H1 (cell line): ENCODE measurements around the gene MCMBP.

Experiments used
- ASH2L ChIP-seq: fragments of 200-600, 300-600 bp; sonication (generic); IDR thresholded peaks from one replicate; pipeline ENCODE4 v1.7.1; 2017; ENCODE audit warnings: low read length
- BRCA1 ChIP-seq: IDR thresholded peaks from 2 replicates; pipeline ENCODE4 v1.6.1; 2012; ENCODE audit warnings: low read depth, low read length, improper control_type of control experiment
- CBX5 ChIP-seq: fragments of 300-800, 300-1000 bp; sonication (generic); IDR thresholded peaks from 2 replicates; pipeline ENCODE4 v1.7.1; 2016; ENCODE audit warnings: antibody characterized with exemption, low read length, low read depth
- CEBPB ChIP-seq: IDR thresholded peaks from 2 replicates; pipeline ENCODE4 v1.6.1; 2012; ENCODE audit warnings: low read depth, low read length
- CTCF ChIP-seq, 3 experiments: IDR thresholded peaks; 1 replicate in 2 of 3; 2 replicates in 1 of 3; pipeline versions ENCODE4 v1.5.1 to v1.6.1; 2011; ENCODE audit warnings: low read length in 3 of 3, mild to moderate bottlenecking in 3 of 3, inconsistent platforms in 2 of 3, low read depth in 1 of 3, moderate library complexity in 1 of 3; ENCODE audit not compliant: insufficient read depth in 1 of 3; ENCODE audit errors: control extremely low read depth in 1 of 3
- EGR1 ChIP-seq: IDR thresholded peaks from 2 replicates; pipeline ENCODE4 v1.6.1; 2011; ENCODE audit warnings: low read depth, low read length, borderline replicate concordance
- EP300 ChIP-seq, 2 experiments: IDR thresholded peaks; 1 replicate in 1 of 2; 2 replicates in 1 of 2; pipeline ENCODE4 v1.6.1; 2011 to 2012; ENCODE audit warnings: low read depth in 2 of 2, low read length in 2 of 2, mild to moderate bottlenecking in 2 of 2, borderline replicate concordance in 1 of 2, inconsistent platforms in 1 of 2, moderate library complexity in 1 of 2
- EZH2 ChIP-seq: fragments of 200-600 bp; sonication (generic); IDR thresholded peaks from 2 replicates; pipeline ENCODE4 v1.7.1; 2012; ENCODE audit warnings: low read depth, mild to moderate bottlenecking, moderate library complexity, low read length, inconsistent platforms; ENCODE audit not compliant: severe bottlenecking
- POLR2A ChIP-seq, 2 experiments: IDR thresholded peaks; 1 replicate in 1 of 2; 2 replicates in 1 of 2; pipeline ENCODE4 v1.6.1; 2011; ENCODE audit warnings: low read depth in 2 of 2, low read length in 2 of 2, mild to moderate bottlenecking in 2 of 2; ENCODE audit errors: control extremely low read depth in 1 of 2
- POLR2AphosphoS5 ChIP-seq: IDR thresholded peaks from 2 replicates; pipeline ENCODE4 v1.6.1; 2011; ENCODE audit warnings: low read depth, low read length
- RFX5 ChIP-seq: IDR thresholded peaks from 2 replicates; pipeline ENCODE4 v1.6.1; 2011; ENCODE audit warnings: low read depth, low read length, improper control_type of control experiment, borderline replicate concordance
- SUZ12 ChIP-seq: fragments of 200-600 bp; sonication (generic); IDR thresholded peaks from 2 replicates; pipeline ENCODE4 v1.6.1; 2012; ENCODE audit warnings: mild to moderate bottlenecking, inconsistent platforms, low read length, moderate library complexity, mixed read lengths
- YY1 ChIP-seq: IDR thresholded peaks from 2 replicates; pipeline ENCODE4 v1.6.1; 2011; ENCODE audit warnings: low read depth, mild to moderate bottlenecking, low read length

GRCh38 chr10:119896061-119896655 is 23.5 kb upstream of the MCMBP start:
- no peak for TF ChIP-seq SUZ12
- no peak for TF ChIP-seq CEBPB
- TF ChIP-seq CTCF (IDR thresholded peaks at IDR 0.05; ENCODE audit: control extremely low read depth in 1 of 3, insufficient read depth in 1 of 3, low read depth in 1 of 3, low read length in 3 of 3), result no peak
- no peak for TF ChIP-seq YY1
- no peak for TF ChIP-seq EZH2
- TF ChIP-seq RFX5, result no peak
- TF ChIP-seq ASH2L, result no peak
- TF ChIP-seq BRCA1, result no peak
- no peak for TF ChIP-seq CBX5
- TF ChIP-seq POLR2AphosphoS5, result no peak
- TF ChIP-seq EGR1, result no peak
- no peak for TF ChIP-seq POLR2A (IDR thresholded peaks at IDR 0.05; ENCODE audit: control extremely low read depth in 1 of 2, low read depth in 2 of 2, low read length in 2 of 2)
- TF ChIP-seq EP300 (IDR thresholded peaks at IDR 0.05; ENCODE audit: borderline replicate concordance in 1 of 2, low read depth in 2 of 2, low read length in 2 of 2), result no peak
